Naive thymus-derived CD4-positive, alpha-beta T cell (primary cell): ENCODE measurements around the gene SLC37A1. TPM values are rescaled to one million over a fixed set of nuclear protein-coding genes. Genes with fewer than 3 reads are reported as not detected.

ENCODE experiments used
- ATAC-seq: fragments of 150-1000 bp; cut with Tn5 transposase; 2 replicates; pipeline ENCODE4 v1.10.0; 2021; ENCODE audit warnings: mild to moderate bottlenecking, moderate library complexity
- CTCF ChIA-PET: fragments of 350-600 bp; sonication (Branson Sonifier 250); formaldehyde crosslinking; loops from one replicate; lab custom pipeline; 2021; ENCODE audit warnings: antibody characterized with exemption; lab: Charles Lee
- POLR2A ChIA-PET: fragments of 350-600 bp; sonication (Branson Sonifier 250); formaldehyde crosslinking; loops from one replicate; lab custom pipeline; 2021; ENCODE audit warnings: antibody characterized with exemption, inconsistent platforms; lab: Charles Lee
- DNase-seq, 9 donors: peaks; one replicate each; pipeline versions ENCODE4 v3.0.0 to v3.0.0-alpha.2; 2020 to 2022; ENCODE audit warnings: mixed read lengths in 1 of 9
- H3K27ac ChIP-seq: one replicate; pipeline ENCODE4 v1.7.0; 2013; ENCODE audit warnings: mild to moderate bottlenecking, low read depth, low read length, moderate library complexity
- H3K27me3 ChIP-seq, 2 donors: one replicate each; pipeline ENCODE4 v1.7.0; 2013; ENCODE audit warnings: low read length in 2 of 2, mild to moderate bottlenecking in 2 of 2, moderate library complexity in 2 of 2; ENCODE audit not compliant: control insufficient read depth in 2 of 2, insufficient read depth in 2 of 2
- H3K36me3 ChIP-seq, 3 experiments: 1 replicate in 2 of 3; 2 replicates in 1 of 3; pipeline ENCODE4 v1.7.0; 2013; ENCODE audit warnings: low read length in 3 of 3, mild to moderate bottlenecking in 3 of 3, moderate library complexity in 1 of 3; ENCODE audit not compliant: insufficient read depth in 3 of 3, control insufficient read depth in 2 of 3
- H3K4me1 ChIP-seq, 2 donors: one replicate each; pipeline ENCODE4 v1.7.0; 2013; ENCODE audit warnings: low read length in 2 of 2, mild to moderate bottlenecking in 2 of 2, moderate library complexity in 1 of 2; ENCODE audit not compliant: control insufficient read depth in 2 of 2, insufficient read depth in 2 of 2
- H3K4me3 ChIP-seq: 2 replicates; pipeline ENCODE4 v1.7.0; 2013; ENCODE audit warnings: mild to moderate bottlenecking, low read length
- H3K9me3 ChIP-seq, 3 experiments: 1 replicate in 2 of 3; 2 replicates in 1 of 3; pipeline ENCODE4 v1.7.0; 2013; ENCODE audit warnings: low read length in 3 of 3; ENCODE audit not compliant: control insufficient read depth in 2 of 3
- H3K27ac Mint-ChIP-seq, 9 donors: one replicate each; pipeline ENCODE4 v1.8.0; 2020 to 2022; ENCODE audit warnings: mixed read lengths in 9 of 9, mild to moderate bottlenecking in 8 of 9, moderate library complexity in 5 of 9, inconsistent platforms in 2 of 9
- H3K27me3 Mint-ChIP-seq, 5 donors: one replicate each; pipeline ENCODE4 v1.8.0; 2021 to 2022; ENCODE audit warnings: mixed read lengths in 5 of 5, mild to moderate bottlenecking in 1 of 5
- H3K36me3 Mint-ChIP-seq, 5 donors: one replicate each; pipeline ENCODE4 v1.8.0; 2020 to 2022; ENCODE audit warnings: mixed read lengths in 5 of 5, mild to moderate bottlenecking in 3 of 5, inconsistent platforms in 1 of 5
- H3K4me1 Mint-ChIP-seq, 7 donors: one replicate each; pipeline ENCODE4 v1.8.0; 2020 to 2022; ENCODE audit warnings: mixed read lengths in 7 of 7, mild to moderate bottlenecking in 3 of 7, inconsistent platforms in 1 of 7
- H3K4me3 Mint-ChIP-seq, 10 donors: one replicate each; pipeline ENCODE4 v1.8.0; 2020 to 2022; ENCODE audit warnings: mild to moderate bottlenecking in 10 of 10, mixed read lengths in 10 of 10, moderate library complexity in 6 of 10, inconsistent platforms in 2 of 10
- H3K9me3 Mint-ChIP-seq, 11 donors: one replicate each; pipeline ENCODE4 v1.8.0; 2020 to 2022; ENCODE audit warnings: mixed read lengths in 11 of 11, mild to moderate bottlenecking in 4 of 11, inconsistent platforms in 1 of 11, moderate library complexity in 1 of 11
- intact Hi-C, 2 donors: fragments of 100-400 bp; cut with micrococcal nuclease; formaldehyde crosslinking; loops; one replicate each; pipeline ENCODE4 v1.15.1; 2023
- polyA plus RNA-seq, 2 donors: library from polyadenylated mRNA; unstranded; fragments of 300-500 nt; fragmentation: Illumina TruSeq; gene quantifications; one replicate each; pipeline ENCODE4 v1.2.3, GENCODE V29; 2021
- total RNA-seq, 6 experiments: library from RNA in 5 of 6; stranded (reverse) in 5 of 6; gene quantifications; 1 replicate in 5 of 6; 2 replicates in 1 of 6; pipeline ENCODE4 v1.2.3 and lab custom pipeline; 2021 to 2026

SLC37A1 gene
- total and polyA plus RNA-seq, 7 experiments from 2014 or later: 4.4 to 23.2 (median 15.8) TPM

DNA sequence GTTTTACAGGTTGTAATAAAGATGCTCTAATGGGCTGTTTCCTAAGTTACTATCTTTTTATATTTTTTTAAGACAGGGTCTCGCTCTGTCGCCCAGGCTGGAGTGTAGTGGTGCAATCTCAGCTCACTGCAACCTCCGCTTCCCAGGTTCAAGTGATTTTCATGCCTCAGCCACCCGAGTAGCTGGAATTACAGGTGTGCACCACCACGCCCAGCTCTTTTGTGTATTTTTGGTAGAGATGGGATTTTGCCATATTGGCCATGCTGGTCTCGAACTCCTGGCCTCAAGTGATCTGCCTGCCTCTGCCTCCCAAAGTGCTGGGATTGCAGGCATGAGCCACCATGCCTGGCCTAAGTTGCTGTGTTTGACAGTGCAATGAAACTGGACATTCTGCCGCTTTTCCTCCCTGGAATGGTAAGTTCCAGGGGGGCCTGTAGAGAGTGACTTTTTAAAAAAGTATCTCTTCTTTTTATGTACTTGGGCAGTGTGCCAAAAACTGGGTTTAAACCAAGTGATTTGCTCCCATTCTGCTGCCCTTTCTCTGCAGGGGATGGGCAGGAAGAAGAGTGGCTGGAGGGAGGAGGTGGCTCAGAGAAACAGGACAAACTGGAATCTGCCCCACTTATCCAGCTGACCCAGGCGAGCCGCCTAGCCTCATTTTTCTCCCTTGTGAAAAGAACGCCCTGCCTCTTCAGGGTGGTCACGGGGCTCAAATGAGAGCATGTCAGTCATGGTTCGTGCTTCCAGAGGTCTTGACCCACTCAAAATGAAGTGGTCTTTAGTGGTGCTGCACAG lies 2.3 kb downstream of the SLC37A1 start:
- intact Hi-C loops: loop anchor here in 1 of 2 donors (2.0 kb wide), 1 partner anchor 49 kb away; no protein-coding TSS in a partner anchor
- Histone ChIP-seq H3K9me3 (no peaks in the 10 kb centered on the region), H3K4me1 (peaks cover 18 to 20% of the 10 kb centered on the region in 2 donors), H3K4me3 (no peak overlapping the region), H3K27me3 (no peaks in the 10 kb centered on the region), H3K27ac (no peak overlapping the region), H3K36me3 (peaks cover 0 to 46% (median 0%) of the 10 kb centered on the region in 3 experiments)
- peaks cover 28 to 54% (median 48%) of the 10 kb centered on the region in 7 donors for H3K4me1 Mint-ChIP-seq
- ChIA-PET CTCF (interaction anchor here (1.0 kb wide), 1 partner anchor 22 kb away, joined by 3 read pairs; no protein-coding TSS in a partner anchor), POLR2A (interaction anchor here (0.6 kb wide), 1 partner anchor 89 kb away, joined by 3 read pairs; no protein-coding TSS in a partner anchor)
- H3K9me3 Mint-ChIP-seq: no peaks in the 10 kb centered on the region
- ATAC-seq (no peak), DNase-seq (no peak)
- H3K4me3 Mint-ChIP-seq: peak overlapping the region; percentile 10 to 97 (median 88)
- H3K36me3 Mint-ChIP-seq: peaks cover 13 to 30% (median 21%) of the 10 kb centered on the region in 5 donors
- H3K27ac Mint-ChIP-seq: peak overlapping the region in 3 of 9 donors; percentile 58 to 88 (median 84)
- peaks cover 0 to 16% (median 0%) of the 10 kb centered on the region in 5 donors for H3K27me3 Mint-ChIP-seq

DNA sequence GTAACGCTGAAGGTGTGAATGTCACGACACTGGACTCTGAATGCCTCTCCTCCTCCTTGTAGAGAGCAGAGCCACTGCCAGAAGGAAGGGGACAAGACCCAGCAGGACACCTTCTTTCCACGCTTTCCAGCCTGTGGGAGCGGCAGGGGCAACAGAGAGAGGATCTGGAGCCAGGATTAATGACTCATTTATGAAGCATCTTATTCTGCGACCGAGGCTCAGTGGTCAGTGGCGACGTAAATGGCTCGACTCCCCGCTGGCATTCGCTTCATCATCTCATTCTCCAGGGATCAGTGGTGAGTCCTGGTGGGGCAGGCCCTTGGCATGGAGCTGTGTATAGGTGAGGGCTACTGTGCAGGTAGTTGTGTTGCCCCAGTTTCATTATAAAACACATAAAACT lies 4.6 kb downstream of the SLC37A1 start:
- Mint-ChIP-seq H3K27ac (peak overlapping the region in 1 of 9 donors; percentile 41), H3K9me3 (no peaks in the 10 kb centered on the region), H3K4me3 (peak overlapping the region in 1 of 10 donors; percentile 64), H3K36me3 (peaks cover 18 to 46% (median 27%) of the 10 kb centered on the region in 5 donors), H3K4me1 (peaks cover 26 to 53% (median 41%) of the 10 kb centered on the region in 7 donors), H3K27me3 (peaks cover 0 to 6% (median 0%) of the 10 kb centered on the region in 5 donors)
- H3K4me1 ChIP-seq: peaks cover 18 to 20% of the 10 kb centered on the region in 2 donors
- no peaks in the 10 kb centered on the region for H3K9me3 ChIP-seq
- no peak for DNase-seq
- ATAC-seq: no peak
- H3K27ac ChIP-seq: no peak overlapping the region
- ChIA-PET CTCF (interaction anchor here (0.6 kb wide), 1 partner anchor 174 kb away, joined by 3 read pairs; no protein-coding TSS in a partner anchor), POLR2A (no interaction called here)
- H3K27me3 ChIP-seq: no peaks in the 10 kb centered on the region
- intact Hi-C loops: no loop called here
- peaks cover 0 to 61% (median 0%) of the 10 kb centered on the region in 3 experiments for H3K36me3 ChIP-seq
- no peak overlapping the region for H3K4me3 ChIP-seq

DNA sequence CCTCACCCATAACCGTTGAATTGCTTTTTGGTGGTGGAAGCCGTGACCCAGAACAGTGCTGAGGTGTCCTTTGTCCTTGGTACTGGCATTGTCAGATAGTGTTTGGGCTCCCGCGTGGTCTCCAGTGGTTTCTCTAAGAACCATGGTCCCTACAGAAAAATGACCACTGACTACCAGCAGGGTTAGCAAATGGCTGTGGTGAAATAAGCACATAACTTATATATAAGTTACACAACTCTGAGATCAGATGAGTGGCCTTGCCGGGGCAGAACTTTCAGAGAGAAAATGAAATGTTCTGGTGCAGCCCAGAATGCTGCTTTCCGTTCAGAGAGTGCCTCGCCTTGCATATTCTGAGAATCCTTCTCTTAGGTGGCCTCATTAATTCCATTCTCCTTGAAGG lies 5.0 kb downstream of the SLC37A1 start:
- peaks cover 27 to 55% (median 40%) of the 10 kb centered on the region in 7 donors for H3K4me1 Mint-ChIP-seq
- H3K36me3 Mint-ChIP-seq: peaks cover 18 to 50% (median 27%) of the 10 kb centered on the region in 5 donors
- H3K9me3 Mint-ChIP-seq: no peaks in the 10 kb centered on the region
- CTCF ChIA-PET: interaction anchor here (0.6 kb wide), 1 partner anchor 174 kb away, joined by 3 read pairs; no protein-coding TSS in a partner anchor
- H3K27ac ChIP-seq: no peak overlapping the region
- DNase-seq (no peak), ATAC-seq (no peak)
- H3K4me3 ChIP-seq: no peak overlapping the region
- H3K27me3 Mint-ChIP-seq: peaks cover 0 to 5% (median 0%) of the 10 kb centered on the region in 5 donors
- H3K27ac Mint-ChIP-seq: no peak overlapping the region
- H3K4me3 Mint-ChIP-seq: peak overlapping the region in 1 of 10 donors; percentile 56
- POLR2A ChIA-PET: no interaction called here
- intact Hi-C loops: no loop called here
- H3K4me1 ChIP-seq: peaks cover 18 to 20% of the 10 kb centered on the region in 2 donors
- H3K36me3 ChIP-seq: peaks cover 0 to 65% (median 0%) of the 10 kb centered on the region in 3 experiments
- no peaks in the 10 kb centered on the region for H3K9me3 ChIP-seq
- no peaks in the 10 kb centered on the region for H3K27me3 ChIP-seq

DNA sequence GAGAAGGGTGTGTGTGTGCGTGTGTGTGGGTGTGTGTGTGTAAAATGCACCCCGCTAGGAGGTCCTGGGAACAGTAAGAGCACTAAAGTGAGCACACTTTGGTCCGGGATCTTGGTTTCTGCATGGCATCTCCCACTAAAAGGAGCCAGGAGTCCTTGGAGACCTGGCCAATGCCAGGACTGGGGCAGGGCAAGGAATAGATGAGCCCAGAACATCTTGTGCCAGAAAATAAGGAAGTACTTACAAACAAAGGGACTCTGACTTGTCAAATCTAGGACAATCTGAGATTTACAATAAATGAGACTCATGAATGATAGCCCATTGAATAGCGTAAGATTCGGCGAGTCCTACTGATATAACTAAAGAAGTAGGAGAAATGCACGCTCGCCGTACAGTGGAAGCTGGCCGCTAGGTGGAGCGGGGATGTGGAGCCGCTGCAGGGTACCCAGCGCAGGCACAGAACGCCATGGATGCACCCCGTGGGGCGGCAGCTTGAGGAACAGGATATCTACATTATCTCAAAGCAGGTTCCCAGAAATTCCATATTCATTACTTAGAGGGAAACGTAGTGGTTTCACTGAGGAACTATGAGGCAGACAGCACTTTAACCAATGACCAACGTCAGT lies 7.1 kb downstream of the SLC37A1 start:
- ChIA-PET CTCF (no interaction called here), POLR2A (no interaction called here)
- Histone ChIP-seq H3K27me3 (no peaks in the 10 kb centered on the region), H3K36me3 (peaks cover 0 to 62% (median 0%) of the 10 kb centered on the region in 3 experiments), H3K4me1 (peaks cover 6 to 21% of the 10 kb centered on the region in 2 donors), H3K27ac (no peak overlapping the region), H3K4me3 (no peak overlapping the region), H3K9me3 (no peaks in the 10 kb centered on the region)
- no peak for ATAC-seq
- peaks cover 18 to 56% (median 32%) of the 10 kb centered on the region in 5 donors for H3K36me3 Mint-ChIP-seq
- H3K4me3 Mint-ChIP-seq: no peak overlapping the region
- H3K4me1 Mint-ChIP-seq: peaks cover 32 to 62% (median 47%) of the 10 kb centered on the region in 7 donors
- intact Hi-C loops: no loop called here
- no peaks in the 10 kb centered on the region for H3K27me3 Mint-ChIP-seq
- no peak for DNase-seq
- H3K27ac Mint-ChIP-seq: no peak overlapping the region
- peaks cover 0 to 1% (median 0%) of the 10 kb centered on the region in 11 donors for H3K9me3 Mint-ChIP-seq

DNA sequence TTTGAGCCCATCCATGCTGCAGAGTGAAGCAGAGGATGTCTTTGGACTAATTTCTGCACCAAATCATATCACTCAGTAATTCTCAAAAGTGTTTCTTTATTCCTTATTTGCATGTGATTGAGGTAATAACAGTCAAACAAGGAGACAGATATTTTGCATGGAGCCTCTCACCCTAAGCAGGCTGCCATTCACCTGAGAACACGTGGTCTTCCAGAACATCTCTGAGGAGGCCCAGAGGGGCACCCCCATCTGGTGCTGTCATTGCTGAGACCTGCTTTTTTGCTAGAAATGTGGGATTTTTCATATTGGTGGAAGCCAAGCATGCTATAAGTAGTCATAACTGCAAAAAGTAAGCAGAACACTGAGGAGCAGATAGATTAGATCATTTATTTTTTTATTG lies 7.7 kb downstream of the SLC37A1 start:
- no peak overlapping the region for H3K4me3 ChIP-seq
- H3K27me3 ChIP-seq: no peaks in the 10 kb centered on the region
- Mint-ChIP-seq H3K4me3 (no peak overlapping the region), H3K9me3 (peaks cover 0 to 1% (median 0%) of the 10 kb centered on the region in 11 donors), H3K27me3 (no peaks in the 10 kb centered on the region), H3K4me1 (peaks cover 28 to 66% (median 50%) of the 10 kb centered on the region in 7 donors), H3K36me3 (peaks cover 18 to 61% (median 32%) of the 10 kb centered on the region in 5 donors), H3K27ac (no peak overlapping the region)
- ATAC-seq (no peak), DNase-seq (no peak)
- CTCF ChIA-PET: no interaction called here
- peaks cover 0 to 62% (median 3%) of the 10 kb centered on the region in 3 experiments for H3K36me3 ChIP-seq
- no peak overlapping the region for H3K27ac ChIP-seq
- no peaks in the 10 kb centered on the region for H3K9me3 ChIP-seq
- POLR2A ChIA-PET: no interaction called here
- intact Hi-C loops: no loop called here
- H3K4me1 ChIP-seq: peaks cover 0 to 14% of the 10 kb centered on the region in 2 donors

GRCh38 chr21:42521805-42522204 lies 8.2 kb downstream of the SLC37A1 start:
- peak overlapping the region in 1 of 9 donors; percentile 8 for H3K27ac Mint-ChIP-seq
- H3K27ac ChIP-seq: no peak overlapping the region
- no peak for ATAC-seq
- no peaks in the 10 kb centered on the region for H3K9me3 ChIP-seq
- no peak overlapping the region for H3K4me3 Mint-ChIP-seq
- peaks cover 0 to 14% of the 10 kb centered on the region in 2 donors for H3K4me1 ChIP-seq
- H3K36me3 Mint-ChIP-seq: peaks cover 18 to 61% (median 32%) of the 10 kb centered on the region in 5 donors
- CTCF ChIA-PET: no interaction called here
- no peaks in the 10 kb centered on the region for H3K27me3 Mint-ChIP-seq
- H3K4me1 Mint-ChIP-seq: peaks cover 29 to 65% (median 49%) of the 10 kb centered on the region in 7 donors
- no peaks in the 10 kb centered on the region for H3K27me3 ChIP-seq
- no peak for DNase-seq
- peaks cover 0 to 59% (median 3%) of the 10 kb centered on the region in 3 experiments for H3K36me3 ChIP-seq
- H3K9me3 Mint-ChIP-seq: peaks cover 0 to 1% (median 0%) of the 10 kb centered on the region in 11 donors
- no peak overlapping the region for H3K4me3 ChIP-seq
- intact Hi-C loops: no loop called here
- POLR2A ChIA-PET: interaction anchor here (1.1 kb wide), 1 partner anchor 10 kb away, joined by 3 read pairs; no protein-coding TSS in a partner anchor
